RWPE1 (cell line): ENCODE data around the gene NFIA.

Source experiments
- CTCF ChIA-PET: fragments of 350-600 bp; sonication (Branson Sonifier 250); formaldehyde crosslinking; extraction: SDS; loops from one replicate; lab custom pipeline; 2021; lab: Yijun Ruan, JAX
- POLR2A ChIA-PET: fragments of 400-600 bp; formaldehyde crosslinking; extraction: SDS; loops from one replicate; lab custom pipeline; 2020; ENCODE audit warnings: antibody characterized with exemption; ENCODE audit not compliant: low non-redundant PET; lab: Yijun Ruan, JAX
- DNase-seq: peaks from one replicate; pipeline ENCODE4 v3.0.0; 2012; ENCODE audit warnings: low spot score
- H3K27ac ChIP-seq: fragments of 450-650 bp; 2 replicates; pipeline ENCODE4 v1.5.1; 2017
- CTCF ChIP-seq: fragments of 450-650 bp; conservative IDR thresholded peaks from 2 replicates; pipeline ENCODE4 v1.5.1; 2017; ENCODE audit warnings: low read depth, mild to moderate bottlenecking

The NFIA gene

GRCh38 chr1:61295818-61296537 is 213.6 kb downstream of the NFIA start:
- ChIA-PET POLR2A (no interaction called here), CTCF (no interaction called here)
- no peak for DNase-seq
- H3K27ac ChIP-seq, result no peak overlapping the region
- no peak for TF ChIP-seq CTCF

DNA sequence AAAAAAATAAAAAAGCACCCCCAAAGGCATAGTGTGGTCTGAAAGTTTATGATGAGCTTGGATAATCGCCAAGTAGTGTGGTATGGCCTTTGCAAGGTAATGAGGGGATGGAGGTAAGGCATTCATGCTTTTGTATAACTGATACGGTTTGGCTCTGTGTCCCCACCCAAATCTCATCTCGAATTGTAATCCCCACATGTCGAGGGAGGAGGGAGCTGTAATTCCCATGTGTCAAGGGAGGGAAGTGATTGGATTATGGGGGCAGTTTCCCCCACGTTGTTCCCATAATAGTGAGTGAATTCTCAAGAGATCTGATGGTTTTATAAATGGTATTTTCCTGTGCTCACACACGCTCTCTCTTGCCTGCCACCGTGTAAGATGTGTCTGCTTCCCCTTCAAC is 215.5 kb downstream of the NFIA start:
- ChIA-PET CTCF (no interaction called here), POLR2A (no interaction called here)
- no peak overlapping the region for H3K27ac ChIP-seq
- DNase-seq, result no peak
- no peak for TF ChIP-seq CTCF

DNA sequence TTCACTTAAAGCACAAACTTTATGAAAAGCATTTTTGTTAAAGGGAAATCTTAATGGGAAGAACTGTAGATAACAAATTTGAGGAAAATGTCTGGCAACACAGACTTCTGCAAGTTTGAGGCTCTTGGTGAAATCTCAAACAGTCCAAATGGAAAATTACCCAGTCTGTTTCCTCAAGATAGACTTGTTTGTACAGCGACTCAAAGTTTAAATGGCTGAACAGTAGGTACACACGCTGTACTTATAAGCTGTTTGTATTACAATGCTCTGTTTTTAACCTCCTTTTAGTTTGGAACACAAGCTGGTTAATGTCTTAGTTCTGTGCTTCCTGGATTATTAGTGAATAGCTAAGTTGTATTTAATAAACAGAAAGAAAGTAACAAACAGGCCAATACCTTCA is 217.1 kb downstream of the NFIA start:
- H3K27ac ChIP-seq, result no peak overlapping the region
- TF ChIP-seq CTCF, result no peak
- no peak for DNase-seq
- POLR2A ChIA-PET, result no interaction called here
- CTCF ChIA-PET, result interaction anchor here (0.6 kb wide), 1 partner anchor 15 kb away, joined by 3 read pairs; no protein-coding TSS in a partner anchor

DNA sequence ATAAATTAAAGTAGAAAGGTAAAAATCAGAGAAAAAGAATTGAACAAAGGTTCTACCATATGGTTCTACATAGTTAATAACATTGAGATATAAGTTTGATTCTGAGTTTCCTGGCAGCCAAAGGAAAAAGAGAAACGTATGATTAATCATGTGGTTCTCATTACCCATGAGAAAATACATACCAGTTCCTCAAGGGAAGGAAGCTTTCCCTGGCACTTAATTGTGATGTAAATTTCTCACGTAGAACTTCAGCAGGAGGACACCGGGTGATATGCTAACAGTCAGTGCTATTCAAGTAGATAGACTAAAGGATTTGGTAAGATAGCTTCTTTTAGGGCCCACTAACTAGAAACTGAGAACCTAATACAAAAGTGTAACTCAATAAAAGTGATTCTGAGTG is 218.5 kb downstream of the NFIA start:
- H3K27ac ChIP-seq, result no peak overlapping the region
- POLR2A ChIA-PET, result no interaction called here
- CTCF ChIA-PET, result interaction anchor here (0.7 kb wide), 1 partner anchor 45 kb away, joined by 4 read pairs; no protein-coding TSS in a partner anchor
- no peak for TF ChIP-seq CTCF
- DNase-seq, result no peak

- H3K27ac ChIP-seq, result no peak overlapping the region
- POLR2A ChIA-PET, result no interaction called here
- TF ChIP-seq CTCF, result no peak
- no peak for DNase-seq
- CTCF ChIA-PET, result interaction anchor here (0.7 kb wide), 1 partner anchor 10 kb away, joined by 3 read pairs; no protein-coding TSS in a partner anchor
Measured at GRCh38 chr1:61301824-61302657, 219.7 kb downstream of the NFIA start.

- no peak for TF ChIP-seq CTCF
- CTCF ChIA-PET, result no interaction called here
- H3K27ac ChIP-seq, result no peak overlapping the region
- POLR2A ChIA-PET, result no interaction called here
- no peak for DNase-seq
Measured at GRCh38 chr1:61307422-61308142, 225.2 kb downstream of the NFIA start.
